DMS79 (cell line): ENCODE measurements around the gene HYAL1.
A peak's percentile ranks its signal among the peaks of the same experiment; 100 is the strongest.
"Not testable (repeated sequence)": the region's sequence is repeated elsewhere in the genome, so short reads cannot be mapped to it uniquely, and the experiment has no call there.

ENCODE experiments used
- DNase-seq: peaks from one replicate; lab custom pipeline; 2025; lab: John Stamatoyannopoulos, UW

Gene HYAL1

GRCh38 chr3:50318615-50319014 lies 15.2 kb upstream of the HYAL1 start:
- DNase-seq = no peak

- DNase-seq = no peak
Measured at GRCh38 chr3:50318163-50318562, 14.8 kb upstream of the HYAL1 start.

GRCh38 chr3:50317300-50317699 lies 13.9 kb upstream of the HYAL1 start:
- peak; percentile 13 for DNase-seq

- peak; percentile 79 for DNase-seq
Measured at GRCh38 chr3:50316657-50317242, 13.4 kb upstream of the HYAL1 start.

GRCh38 chr3:50314816-50315215 lies 11.4 kb upstream of the HYAL1 start:
- no peak for DNase-seq

GRCh38 chr3:50314342-50314741 lies 11.0 kb upstream of the HYAL1 start:
- DNase-seq = no peak

- not testable (repeated sequence) for DNase-seq
Measured at GRCh38 chr3:50312041-50312440, 8.7 kb upstream of the HYAL1 start.

GRCh38 chr3:50304601-50305000 lies 1.2 kb upstream of the HYAL1 start:
- DNase-seq = no peak

- no peak for DNase-seq
Measured at GRCh38 chr3:50302095-50303012, 1.0 kb downstream of the HYAL1 start.

GRCh38 chr3:50300681-50301254 lies 2.6 kb downstream of the HYAL1 start:
- DNase-seq = no peak

GRCh38 chr3:50299929-50300680 lies 3.3 kb downstream of the HYAL1 start:
- no peak for DNase-seq

GRCh38 chr3:50299638-50299928 lies 3.8 kb downstream of the HYAL1 start:
- no peak for DNase-seq

GRCh38 chr3:50298836-50299637 lies 4.3 kb downstream of the HYAL1 start, which contains the start of the genes HYAL3 and NAA80:
Gene HYAL3 (minus strand): TSS chr3:50299405. CDS start chr3:50295602, 3,803 bp downstream.
Gene NAA80 (minus strand): TSS chr3:50299405. CDS start chr3:50297463, 1,942 bp downstream.
- peak; percentile 83 for DNase-seq

GRCh38 chr3:50297896-50298725 lies 5.3 kb downstream of the HYAL1 start:
- no peak for DNase-seq

GRCh38 chr3:50297384-50297775 lies 6.0 kb downstream of the HYAL1 start:
- DNase-seq = no peak

GRCh38 chr3:50296721-50297383 lies 6.5 kb downstream of the HYAL1 start:
- no peak for DNase-seq

GRCh38 chr3:50295553-50296431 lies 7.6 kb downstream of the HYAL1 start:
- DNase-seq = no peak

GRCh38 chr3:50294492-50295403 lies 8.6 kb downstream of the HYAL1 start:
- DNase-seq = no peak
